Measurements from ENCODE around the gene BUB3. TPM values are rescaled to one million over a fixed set of nuclear protein-coding genes. Genes with fewer than 3 reads are reported as not detected.

Gene BUB3
- total RNA-seq (ENCODE audit: low replicate concordance): 245 and 249 TPM in 2 replicates

- Mint-ChIP-seq H3K27ac (peak within 1 kb of the TSS; percentile 99), H3K4me3 (peak within 1 kb of the TSS; percentile 100), H3K4me1 (peaks cover 49% of the 10 kb centered on the region), H3K9me3 (no peaks in the 10 kb centered on the region), H3K27me3 (ENCODE audit: insufficient read depth, low read depth) (peaks cover 33% of the 10 kb centered on the region), H3K36me3 (peaks cover 24% of the 10 kb centered on the region)
- peaks cover 46% of the 10 kb centered on the region for H3K27me3 ChIP-seq
- TF ChIP-seq CTCF (IDR thresholded peaks at IDR 0.05) (no peak), EZH2phosphoT487 (IDR thresholded peaks at IDR 0.05) (no peak)
- H3K9ac ChIP-seq: peak within 1 kb of the TSS; percentile 38
- H3K36me3 ChIP-seq: peaks cover 29% of the 10 kb centered on the region
- no peaks in the 10 kb centered on the region for H3K9me3 ChIP-seq (ENCODE audit: low read depth)
- H4K20me1 ChIP-seq (ENCODE audit: low read depth): peaks cover 67% of the 10 kb centered on the region
- H3F3A ChIP-seq (ENCODE audit: low read depth): peaks cover 22% of the 10 kb centered on the region
- H2AFZ ChIP-seq (replicated peaks): peak within 1 kb of the TSS; percentile 21
- peak; percentile 100 for DNase-seq (ENCODE audit: low spot score)
- H3K4me2 ChIP-seq: peak within 1 kb of the TSS; percentile 90
- H3K4me1 ChIP-seq: peaks cover 34% of the 10 kb centered on the region
- H3K79me2 ChIP-seq (ENCODE audit: low read depth): peaks cover 49% of the 10 kb centered on the region
- no peak within 1 kb of the TSS for H3K27ac ChIP-seq
- peak within 1 kb of the TSS; percentile 88 for H3K4me3 ChIP-seq
These were observed at the start of gene BUB3 for GRCh38 chr10:123154092-123154710. TSS of gene BUB3 (plus strand) at chr10:123154402. CDS start at chr10:123154918, 516 bp downstream.

- no peak overlapping the region for H3K4me3 Mint-ChIP-seq
- no peaks in the 10 kb centered on the region for H3F3A ChIP-seq (ENCODE audit: low read depth)
- H3K9ac ChIP-seq: no peak overlapping the region
- no peaks in the 10 kb centered on the region for H3K36me3 ChIP-seq
- no peaks in the 10 kb centered on the region for H3K9me3 Mint-ChIP-seq
- peaks cover 3% of the 10 kb centered on the region for H3K27me3 ChIP-seq
- H3K27ac Mint-ChIP-seq: no peak overlapping the region
- H3K79me2 ChIP-seq (ENCODE audit: low read depth): no peaks in the 10 kb centered on the region
- H3K36me3 Mint-ChIP-seq: no peaks in the 10 kb centered on the region
- H3K4me1 Mint-ChIP-seq: no peaks in the 10 kb centered on the region
- no peak overlapping the region for H2AFZ ChIP-seq (replicated peaks)
- no peak overlapping the region for H3K4me2 ChIP-seq
- H3K4me1 ChIP-seq: no peaks in the 10 kb centered on the region
- no peak for DNase-seq (ENCODE audit: low spot score)
- no peak for TF ChIP-seq EZH2 (IDR thresholded peaks at IDR 0.05)
- TF ChIP-seq EZH2phosphoT487 (IDR thresholded peaks at IDR 0.05): no peak
- no peak for TF ChIP-seq CTCF (IDR thresholded peaks at IDR 0.05)
- no peaks in the 10 kb centered on the region for H4K20me1 ChIP-seq (ENCODE audit: low read depth)
- no peaks in the 10 kb centered on the region for H3K9me3 ChIP-seq (ENCODE audit: low read depth)
- no peak overlapping the region for H3K4me3 ChIP-seq
- no peak overlapping the region for H3K27ac ChIP-seq
- H3K27me3 Mint-ChIP-seq (ENCODE audit: insufficient read depth, low read depth): peaks cover 3% of the 10 kb centered on the region
These were observed 44.7 kb upstream of the BUB3 start for GRCh38 chr10:123109466-123109865.

- Histone ChIP-seq H3K27me3 (peaks cover 39% of the 10 kb centered on the region), H3F3A (ENCODE audit: low read depth) (no peaks in the 10 kb centered on the region), H3K4me1 (peaks cover 9% of the 10 kb centered on the region), H4K20me1 (ENCODE audit: low read depth) (no peaks in the 10 kb centered on the region), H3K9me3 (ENCODE audit: low read depth) (no peaks in the 10 kb centered on the region), H3K9ac (no peak overlapping the region), H3K36me3 (no peaks in the 10 kb centered on the region), H3K4me3 (no peak overlapping the region), H2AFZ (replicated peaks) (peak overlapping the region; percentile 19), H3K4me2 (peak overlapping the region; percentile 8), H3K79me2 (ENCODE audit: low read depth) (no peaks in the 10 kb centered on the region), H3K27ac (no peak overlapping the region)
- peak; percentile 14 for TF ChIP-seq CTCF (IDR thresholded peaks at IDR 0.05)
- no peak for TF ChIP-seq EZH2phosphoT487 (IDR thresholded peaks at IDR 0.05)
- no peak for TF ChIP-seq EZH2 (IDR thresholded peaks at IDR 0.05)
- peaks cover 20% of the 10 kb centered on the region for H3K27me3 Mint-ChIP-seq (ENCODE audit: insufficient read depth, low read depth)
- peaks cover 4% of the 10 kb centered on the region for H3K4me1 Mint-ChIP-seq
- no peak overlapping the region for H3K4me3 Mint-ChIP-seq
- DNase-seq (ENCODE audit: low spot score): peak; percentile 67
- H3K27ac Mint-ChIP-seq: no peak overlapping the region
- H3K36me3 Mint-ChIP-seq: no peaks in the 10 kb centered on the region
- H3K9me3 Mint-ChIP-seq: no peaks in the 10 kb centered on the region
These were observed 36.4 kb upstream of the BUB3 start for GRCh38 chr10:123117644-123118417.

Data from neural progenitor cell (in vitro differentiated cells).